PC-3 (cell line): ENCODE measurements around the gene FRMD4B.

Experiments used
- CTCF ChIP-seq: fragments of 300-600 bp; sonication (generic); conservative IDR thresholded peaks from 2 replicates; pipeline ENCODE4 v1.5.1; 2017; ENCODE audit warnings: antibody characterized with exemption, low read depth, mild to moderate bottlenecking, low read length
- EZH2phosphoT487 ChIP-seq: fragments of 300-600 bp; sonication (generic); IDR thresholded peaks from 2 replicates; pipeline ENCODE4 v1.6.1; 2018; ENCODE audit warnings: mild to moderate bottlenecking, antibody characterized with exemption, low read length, borderline replicate concordance

- TF ChIP-seq CTCF (no peak), EZH2phosphoT487 (no peak)
Measured at GRCh38 chr3:69319652-69320051, 66.2 kb downstream of the FRMD4B start.
